Right lobe of liver (tissue), 6 donors: ENCODE results near the gene GRIN2A. TPM values are rescaled to one million over a fixed set of nuclear protein-coding genes. Genes with fewer than 3 reads are reported as not detected.

Source experiments
- ATAC-seq, 4 donors: fragments of 200-7000 bp; cut with Tn5 transposase; one replicate each; pipeline ENCODE4 v1.9.1; 2020; ENCODE audit warnings: mild to moderate bottlenecking in 4 of 4, moderate library complexity in 4 of 4
- DNase-seq, 3 donors: peaks; one replicate each; pipeline ENCODE4 v3.0.0-alpha.2; 2020
- H3K27ac ChIP-seq, 3 donors: fragments of 200-600 bp; one replicate each; pipeline ENCODE4 v1.8.0; 2022
- H3K27me3 ChIP-seq, 2 donors: fragments of 200-600 bp; one replicate each; pipeline ENCODE4 v1.8.0; 2022
- H3K36me3 ChIP-seq, 4 donors: fragments of 200-600 bp; sonication (generic) in 1 of 4; one replicate each; pipeline versions ENCODE4 v1.5.1 to v1.8.0; 2017 to 2022; ENCODE audit warnings: control low read depth in 1 of 4
- H3K4me1 ChIP-seq, 4 donors: fragments of 200-600 bp; sonication (generic) in 1 of 4; one replicate each; pipeline versions ENCODE4 v1.5.1 to v1.8.0; 2017 to 2022; ENCODE audit warnings: control low read depth in 1 of 4
- H3K4me3 ChIP-seq, 3 donors: fragments of 200-600 bp; one replicate each; pipeline ENCODE4 v1.8.0; 2022
- H3K9me3 ChIP-seq, 4 donors: fragments of 200-600 bp; sonication (generic) in 1 of 4; one replicate each; pipeline versions ENCODE4 v1.5.1 to v1.8.0; 2017 to 2022; ENCODE audit warnings: control low read depth in 1 of 4
- POLR2A ChIP-seq: fragments of 450-650 bp; IDR thresholded peaks from one replicate; pipeline ENCODE4 v1.6.1; 2017; ENCODE audit warnings: antibody characterized with exemption, mild to moderate bottlenecking
- WGBS: methylation state at CpG from one replicate; pipeline ENCODE4 v1.1.6; 2018; ENCODE audit warnings: low coverage, low lambda C conversion rate; ENCODE audit not compliant: insufficient coverage; ENCODE audit errors: missing lambda C conversion rate; 5-methylcytosine and 5-hydroxymethylcytosine counted together
- intact Hi-C, 2 donors: fragments of 100-400 bp; cut with DNase I; formaldehyde crosslinking; loops; one replicate each; pipeline versions ENCODE4 v1.11.2 to v1.14.1; 2022
- total RNA-seq, 6 experiments: library from RNA; depleted of rRNA in 2 of 6; stranded (reverse); fragments of >200 nt in 2 of 6; fragmentation: NEBNext Ultra II Directional in 3 of 6; extraction: Animal tissue kit (Norgen Biotek cat#: 25700) in 3 of 6; gene quantifications; one replicate each; pipeline versions ENCODE4 v1.1.0 to v1.2.4, GENCODE V29; 2016 to 2023
- TF ChIP-seq, protein P1 (sequence below), 4 donors: fragments of 200-600 bp in 3 of 4; fragments of 450-650 bp in 1 of 4; IDR thresholded peaks; one replicate each; pipeline versions ENCODE4 v1.5.1 to v1.8.0; 2016 to 2022; ENCODE audit warnings: antibody characterized with exemption in 4 of 4, mild to moderate bottlenecking in 2 of 4
- donor health status: DM: no; HTN: yes; CAD: no.
- donor health status: DM: no; HTN: no; CAD: no.
- donor health status: DM: no; HTN: no; CAD: no.
- donor health status: DM: no; HTN: yes; CAD: no.
- donor health status: DM: no; HTN: yes; CAD: no.

GRIN2A gene
- total RNA-seq, 6 experiments from 2014 or later = not detected

DNA sequence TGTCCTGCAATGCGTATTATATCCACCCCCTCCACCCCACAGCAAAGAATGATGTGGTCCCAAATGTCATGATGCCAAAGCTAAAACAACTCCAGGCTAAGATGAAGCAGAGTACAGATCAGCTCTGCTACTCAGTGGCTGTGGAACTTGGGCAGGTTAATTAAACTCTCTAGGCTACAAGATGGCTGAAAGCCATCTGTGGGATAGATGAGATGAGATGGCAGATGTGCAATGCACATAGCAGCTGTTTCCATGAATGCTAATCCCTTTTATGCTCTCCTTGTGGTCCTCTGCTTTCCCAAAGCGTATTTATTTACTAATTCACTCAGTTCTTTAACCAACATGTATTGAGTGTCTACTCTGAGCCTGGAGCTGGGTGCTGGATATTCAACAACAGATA is 114.4 kb downstream of the GRIN2A start:
- whole genome bisulfite sequencing = 44% methylated on average over 2 of the region's 2 CpGs
- Histone ChIP-seq H3K4me3 (no peak overlapping the region), H3K36me3 (no peaks in the 10 kb centered on the region), H3K9me3 (no peaks in the 10 kb centered on the region), H3K4me1 (no peaks in the 10 kb centered on the region), H3K27ac (no peak overlapping the region), H3K27me3 (no peaks in the 10 kb centered on the region)
- no peak for TF ChIP-seq POLR2A
- TF ChIP-seq, protein P1, sequence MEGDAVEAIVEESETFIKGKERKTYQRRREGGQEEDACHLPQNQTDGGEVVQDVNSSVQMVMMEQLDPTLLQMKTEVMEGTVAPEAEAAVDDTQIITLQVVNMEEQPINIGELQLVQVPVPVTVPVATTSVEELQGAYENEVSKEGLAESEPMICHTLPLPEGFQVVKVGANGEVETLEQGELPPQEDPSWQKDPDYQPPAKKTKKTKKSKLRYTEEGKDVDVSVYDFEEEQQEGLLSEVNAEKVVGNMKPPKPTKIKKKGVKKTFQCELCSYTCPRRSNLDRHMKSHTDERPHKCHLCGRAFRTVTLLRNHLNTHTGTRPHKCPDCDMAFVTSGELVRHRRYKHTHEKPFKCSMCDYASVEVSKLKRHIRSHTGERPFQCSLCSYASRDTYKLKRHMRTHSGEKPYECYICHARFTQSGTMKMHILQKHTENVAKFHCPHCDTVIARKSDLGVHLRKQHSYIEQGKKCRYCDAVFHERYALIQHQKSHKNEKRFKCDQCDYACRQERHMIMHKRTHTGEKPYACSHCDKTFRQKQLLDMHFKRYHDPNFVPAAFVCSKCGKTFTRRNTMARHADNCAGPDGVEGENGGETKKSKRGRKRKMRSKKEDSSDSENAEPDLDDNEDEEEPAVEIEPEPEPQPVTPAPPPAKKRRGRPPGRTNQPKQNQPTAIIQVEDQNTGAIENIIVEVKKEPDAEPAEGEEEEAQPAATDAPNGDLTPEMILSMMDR (IDR thresholded peaks at IDR 0.05) = no peak
- DNase-seq (no peak), ATAC-seq (no peak)
- intact Hi-C loops = no loop called here

GRCh38 chr16:10067406-10067805 is 114.8 kb downstream of the GRIN2A start:
- H3K4me3 ChIP-seq = no peak overlapping the region
- no peaks in the 10 kb centered on the region for H3K27me3 ChIP-seq
- ATAC-seq (no peak), DNase-seq (no peak)
- intact Hi-C loops = no loop called here
- H3K4me1 ChIP-seq = no peaks in the 10 kb centered on the region
- 57% methylated on average over 4 of the region's 4 CpGs for WGBS
- no peak for TF ChIP-seq POLR2A
- TF ChIP-seq, protein P1 (IDR thresholded peaks at IDR 0.05) = no peak
- no peak overlapping the region for H3K27ac ChIP-seq
- no peaks in the 10 kb centered on the region for H3K36me3 ChIP-seq
- H3K9me3 ChIP-seq = no peaks in the 10 kb centered on the region

- DNase-seq (no peak), ATAC-seq (no peak)
- no peak overlapping the region for H3K4me3 ChIP-seq
- TF ChIP-seq, protein P1 (IDR thresholded peaks at IDR 0.05) = no peak
- no peak for TF ChIP-seq POLR2A
- H3K4me1 ChIP-seq = no peaks in the 10 kb centered on the region
- intact Hi-C loops = no loop called here
- no peaks in the 10 kb centered on the region for H3K36me3 ChIP-seq
- H3K27me3 ChIP-seq = no peaks in the 10 kb centered on the region
- 20% methylated on average over 4 of the region's 4 CpGs for WGBS
- no peaks in the 10 kb centered on the region for H3K9me3 ChIP-seq
- no peak overlapping the region for H3K27ac ChIP-seq
These were observed 117.2 kb downstream of the GRIN2A start for GRCh38 chr16:10065019-10065418.

- H3K4me1 ChIP-seq = no peaks in the 10 kb centered on the region
- H3K27me3 ChIP-seq = no peaks in the 10 kb centered on the region
- H3K4me3 ChIP-seq = no peak overlapping the region
- no peaks in the 10 kb centered on the region for H3K36me3 ChIP-seq
- 32% methylated on average over 4 of the region's 4 CpGs for WGBS
- no peak overlapping the region for H3K27ac ChIP-seq
- intact Hi-C loops = no loop called here
- H3K9me3 ChIP-seq = no peaks in the 10 kb centered on the region
- ATAC-seq = no peak
- DNase-seq = no peak
- TF ChIP-seq, protein P1 (IDR thresholded peaks at IDR 0.05) = no peak
- TF ChIP-seq POLR2A = no peak
These were observed 133.4 kb downstream of the GRIN2A start for GRCh38 chr16:10048850-10049249.

DNA sequence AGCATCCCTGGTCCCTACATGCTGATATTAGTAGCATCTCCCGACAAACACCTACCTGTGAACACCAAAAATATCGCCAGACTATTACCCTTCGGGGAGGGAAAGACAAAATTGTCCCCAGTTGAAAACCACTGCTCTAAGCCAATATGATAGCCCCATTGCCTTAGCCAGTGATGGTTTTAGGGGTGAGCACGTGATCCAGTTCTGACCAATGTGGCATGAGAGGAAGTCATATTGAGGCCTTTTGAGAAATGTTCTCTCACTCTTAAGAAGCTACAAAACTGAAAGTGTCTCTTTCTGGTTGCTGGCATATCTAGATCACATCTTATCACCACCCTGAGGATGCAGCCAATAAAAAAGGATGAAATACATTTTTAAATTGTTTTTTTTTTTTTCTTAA is 136.3 kb downstream of the GRIN2A start:
- no peak for ATAC-seq
- H3K9me3 ChIP-seq = no peaks in the 10 kb centered on the region
- 50% methylated on average over 3 of the region's 4 CpGs for WGBS
- H3K36me3 ChIP-seq = no peaks in the 10 kb centered on the region
- no peaks in the 10 kb centered on the region for H3K4me1 ChIP-seq
- H3K4me3 ChIP-seq = no peak overlapping the region
- H3K27me3 ChIP-seq = no peaks in the 10 kb centered on the region
- no peak for TF ChIP-seq POLR2A
- TF ChIP-seq, protein P1 (IDR thresholded peaks at IDR 0.05) = no peak
- no peak for DNase-seq
- intact Hi-C loops = no loop called here
- no peak overlapping the region for H3K27ac ChIP-seq
